Upper lobe of left lung (tissue), 4 donors: ENCODE data around the gene KLB.

Source experiments
- CTCF ChIP-seq, 6 experiments: fragments of 450-650 bp in 4 of 6; fragments of 200-600 bp in 2 of 6; sonication (generic) in 2 of 6; IDR thresholded peaks; one replicate each; pipeline ENCODE4 v1.5.1; 2016 to 2019; ENCODE audit warnings: antibody characterized with exemption in 6 of 6
- EP300 ChIP-seq, 4 donors: sonication (generic); formaldehyde crosslinking; IDR thresholded peaks; one replicate each; pipeline ENCODE4 v1.5.1; 2017; ENCODE audit warnings: antibody characterized with exemption in 4 of 4, control low read depth in 2 of 4
- POLR2A ChIP-seq, 4 donors: fragments of 450-650 bp; IDR thresholded peaks; one replicate each; pipeline ENCODE4 v1.5.1; 2016 to 2017; ENCODE audit warnings: antibody characterized with exemption in 4 of 4, mild to moderate bottlenecking in 2 of 4
- POLR2AphosphoS5 ChIP-seq, 2 donors: sonication (generic); formaldehyde crosslinking; IDR thresholded peaks; one replicate each; pipeline ENCODE4 v1.5.1; 2017; ENCODE audit warnings: antibody characterized with exemption in 2 of 2

GRCh38 chr4:39450618-39451017 lies 43.9 kb downstream of the KLB start:
- TF ChIP-seq EP300 (IDR thresholded peaks at IDR 0.05) (no peak), POLR2AphosphoS5 (IDR thresholded peaks at IDR 0.05) (no peak), POLR2A (IDR thresholded peaks at IDR 0.05) (no peak), CTCF (IDR thresholded peaks at IDR 0.05) (no peak)
